Measurements from ENCODE around the gene AP3M1. TPM values are rescaled to one million over a fixed set of nuclear protein-coding genes. Genes with fewer than 3 reads are reported as not detected.

AP3M1 gene
- polyA plus RNA-seq, 3 donors: 17.5 to 32.0 (median 23.2) TPM

DNA sequence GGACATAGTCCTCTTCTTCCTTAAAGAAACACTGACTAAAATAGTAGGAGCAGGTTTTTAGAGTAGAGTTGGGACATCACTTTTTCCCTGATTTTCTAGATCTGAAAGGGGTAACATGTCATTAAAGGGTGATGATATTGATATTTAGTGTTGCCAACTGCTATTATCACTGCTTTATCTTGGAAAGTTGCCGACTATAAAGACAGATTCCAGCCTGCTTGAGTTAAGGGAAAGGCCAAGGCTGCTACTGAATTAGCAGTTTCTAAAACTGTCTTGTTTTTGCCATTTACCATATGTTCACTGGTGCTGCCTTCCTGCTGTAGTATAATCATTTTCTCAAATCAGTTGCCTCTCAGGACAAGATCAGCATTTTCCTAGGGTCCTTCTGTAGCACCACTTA lies 29.7 kb downstream of the AP3M1 start:
- intact Hi-C loops (cut with micrococcal nuclease): no loop called here
- 100% methylated on average over 1 of the region's 1 CpG for WGBS (ENCODE audit: insufficient coverage)

DNA sequence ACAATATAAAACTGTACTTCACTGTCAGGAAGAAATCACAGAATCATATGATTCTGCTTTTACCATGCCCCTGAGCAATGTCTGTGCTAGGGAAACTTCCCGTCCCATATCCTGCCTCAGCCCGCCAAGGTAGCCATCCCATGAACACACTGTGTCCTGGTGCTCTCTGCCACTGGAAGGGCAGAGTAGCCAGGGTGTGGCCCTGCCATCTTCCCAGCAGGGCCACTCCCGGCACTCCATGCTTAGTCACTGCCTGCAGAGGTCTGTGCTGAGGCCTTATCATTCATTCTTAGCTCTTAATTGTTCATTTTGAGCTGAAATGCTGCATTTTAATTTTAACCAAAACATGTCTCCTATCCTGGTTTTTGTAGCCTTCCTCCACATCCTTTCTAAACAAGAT lies 31.8 kb downstream of the AP3M1 start:
- WGBS (ENCODE audit: insufficient coverage): 100% methylated on average over 3 of the region's 3 CpGs
- Mint-ChIP-seq H3K4me1 (no peaks in the 10 kb centered on the region), H3K36me3 (peaks cover 93 to 99% of the 10 kb centered on the region in 2 donors), H3K9me3 (no peaks in the 10 kb centered on the region), H3K4me3 (no peak overlapping the region), H3K27me3 (ENCODE audit: low read depth in 3 of 3) (no peaks in the 10 kb centered on the region), H3K27ac (peak overlapping the region in 3 of 7 donors; percentile 50 to 71 (median 66))
- peak overlapping the region in 1 of 2 donors; percentile 48 for H3K27ac ChIP-seq (ENCODE audit: low read depth in 1 of 2, low read length in 2 of 2)
- H3K4me2 ChIP-seq (replicated peaks; ENCODE audit: extremely low read depth, low read length, poor library complexity, severe bottlenecking): no peak overlapping the region
- H3K9ac ChIP-seq (ENCODE audit: insufficient read depth, low read length, poor library complexity, severe bottlenecking): no peak overlapping the region
- H2AFZ ChIP-seq (ENCODE audit: insufficient read depth, low read depth, low read length, poor library complexity, severe bottlenecking): no peak overlapping the region
- intact Hi-C loops (cut with micrococcal nuclease): no loop called here
- H3K9me3 ChIP-seq (replicated peaks in 1 of 2; ENCODE audit: control insufficient read depth in 1 of 2, insufficient read depth in 1 of 2, low read length in 2 of 2): no peaks in the 10 kb centered on the region
- H4K20me1 ChIP-seq (ENCODE audit: insufficient read depth, low read length): peaks cover 68% of the 10 kb centered on the region
- H3K36me3 ChIP-seq (replicated peaks in 1 of 2; ENCODE audit: control insufficient read depth in 1 of 2, insufficient read depth in 2 of 2, low read length in 2 of 2): peaks cover 97 to 100% of the 10 kb centered on the region in 2 donors
- H3K4me1 ChIP-seq (ENCODE audit: control insufficient read depth in 1 of 2, insufficient read depth in 2 of 2, low read length in 2 of 2): no peaks in the 10 kb centered on the region
- no peak overlapping the region for H3K4me3 ChIP-seq (replicated peaks in 1 of 3; ENCODE audit: low read depth in 2 of 3, low read length in 3 of 3)
- DNase-seq: no peak
- H3K27me3 ChIP-seq (ENCODE audit: control insufficient read depth in 2 of 2, insufficient read depth in 2 of 2, low read length in 2 of 2): no peaks in the 10 kb centered on the region
- TF ChIP-seq, protein P1, sequence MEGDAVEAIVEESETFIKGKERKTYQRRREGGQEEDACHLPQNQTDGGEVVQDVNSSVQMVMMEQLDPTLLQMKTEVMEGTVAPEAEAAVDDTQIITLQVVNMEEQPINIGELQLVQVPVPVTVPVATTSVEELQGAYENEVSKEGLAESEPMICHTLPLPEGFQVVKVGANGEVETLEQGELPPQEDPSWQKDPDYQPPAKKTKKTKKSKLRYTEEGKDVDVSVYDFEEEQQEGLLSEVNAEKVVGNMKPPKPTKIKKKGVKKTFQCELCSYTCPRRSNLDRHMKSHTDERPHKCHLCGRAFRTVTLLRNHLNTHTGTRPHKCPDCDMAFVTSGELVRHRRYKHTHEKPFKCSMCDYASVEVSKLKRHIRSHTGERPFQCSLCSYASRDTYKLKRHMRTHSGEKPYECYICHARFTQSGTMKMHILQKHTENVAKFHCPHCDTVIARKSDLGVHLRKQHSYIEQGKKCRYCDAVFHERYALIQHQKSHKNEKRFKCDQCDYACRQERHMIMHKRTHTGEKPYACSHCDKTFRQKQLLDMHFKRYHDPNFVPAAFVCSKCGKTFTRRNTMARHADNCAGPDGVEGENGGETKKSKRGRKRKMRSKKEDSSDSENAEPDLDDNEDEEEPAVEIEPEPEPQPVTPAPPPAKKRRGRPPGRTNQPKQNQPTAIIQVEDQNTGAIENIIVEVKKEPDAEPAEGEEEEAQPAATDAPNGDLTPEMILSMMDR (IDR thresholded peaks at IDR 0.05): no peak
- H3K79me2 ChIP-seq (ENCODE audit: insufficient read depth, low read length): no peaks in the 10 kb centered on the region

More for the DNA sequence above, 29.7 kb downstream of the AP3M1 start:
- Histone ChIP-seq H3K79me2 (ENCODE audit: insufficient read depth, low read length) (no peaks in the 10 kb centered on the region), H3K4me1 (ENCODE audit: control insufficient read depth in 1 of 2, insufficient read depth in 2 of 2, low read length in 2 of 2) (no peaks in the 10 kb centered on the region), H3K27ac (ENCODE audit: low read depth in 1 of 2, low read length in 2 of 2) (peak overlapping the region in 1 of 2 donors; percentile 28), H4K20me1 (ENCODE audit: insufficient read depth, low read length) (peaks cover 49% of the 10 kb centered on the region), H3K9ac (ENCODE audit: insufficient read depth, low read length, poor library complexity, severe bottlenecking) (no peak overlapping the region), H3K4me3 (replicated peaks in 1 of 3; ENCODE audit: low read depth in 2 of 3, low read length in 3 of 3) (no peak overlapping the region), H3K36me3 (replicated peaks in 1 of 2; ENCODE audit: control insufficient read depth in 1 of 2, insufficient read depth in 2 of 2, low read length in 2 of 2) (peaks cover 95 to 100% of the 10 kb centered on the region in 2 donors), H3K4me2 (replicated peaks; ENCODE audit: extremely low read depth, low read length, poor library complexity, severe bottlenecking) (no peak overlapping the region), H3K9me3 (replicated peaks in 1 of 2; ENCODE audit: control insufficient read depth in 1 of 2, insufficient read depth in 1 of 2, low read length in 2 of 2) (no peaks in the 10 kb centered on the region), H2AFZ (ENCODE audit: insufficient read depth, low read depth, low read length, poor library complexity, severe bottlenecking) (no peak overlapping the region), H3K27me3 (ENCODE audit: control insufficient read depth in 2 of 2, insufficient read depth in 2 of 2, low read length in 2 of 2) (no peaks in the 10 kb centered on the region)
- Mint-ChIP-seq H3K9me3 (no peaks in the 10 kb centered on the region), H3K36me3 (peaks cover 91 to 99% of the 10 kb centered on the region in 2 donors), H3K27me3 (ENCODE audit: low read depth in 3 of 3) (no peaks in the 10 kb centered on the region), H3K27ac (no peak overlapping the region), H3K4me3 (no peak overlapping the region), H3K4me1 (no peaks in the 10 kb centered on the region)
- TF ChIP-seq, protein P1 (IDR thresholded peaks at IDR 0.05): no peak
- no peak for DNase-seq
